Peyer's patch (tissue), 4 donors: Measurements from ENCODE around the gene RRP9.

ENCODE experiments used
- CTCF ChIP-seq, 6 experiments: fragments of 450-650 bp in 4 of 6; fragments of 200-600 bp in 2 of 6; sonication (generic) in 1 of 6; IDR thresholded peaks; one replicate each; pipeline ENCODE4 v1.5.1; 2017 to 2019; ENCODE audit warnings: antibody characterized with exemption in 6 of 6, mild to moderate bottlenecking in 3 of 6, moderate library complexity in 1 of 6
- POLR2A ChIP-seq, 2 donors: fragments of 450-650 bp; IDR thresholded peaks; one replicate each; pipeline ENCODE4 v1.5.1; 2017; ENCODE audit warnings: antibody characterized with exemption in 2 of 2, mild to moderate bottlenecking in 2 of 2, moderate library complexity in 2 of 2

- TF ChIP-seq POLR2A (IDR thresholded peaks at IDR 0.05) = no peak
- TF ChIP-seq CTCF (IDR thresholded peaks at IDR 0.05) = no peak
Observed at GRCh38 chr3:51934139-51934850, 7.4 kb downstream of the RRP9 start.
